ENCODE data around the gene CRIP2. TPM values are rescaled to one million over a fixed set of nuclear protein-coding genes. Genes with fewer than 3 reads are reported as not detected.

Gene CRIP2
- total and polyA plus RNA-seq, 9 of the 15 experiments (the other 6 are each of a cell fraction or from before 2014, with no cell fraction given): 0.18 to 2.0 (median 0.69) TPM; not detected in 1

GRCh38 chr14:105525326-105525725 is 50.7 kb downstream of the CRIP2 start:
- in situ Hi-C loops (cut with MboI): no loop called here
- CTCF ChIA-PET (ENCODE audit: low intra/inter-chr PET ratio): no interaction called here
- ATAC-seq (no peak), DNase-seq (ENCODE audit: extremely low read depth in 1 of 4, low spot score in 3 of 4) (no peak), FAIRE-seq (no peak)
- Histone ChIP-seq H3K4me2 (ENCODE audit: insufficient read depth, low read length) (no peak overlapping the region), H3K9me3 (replicated peaks; ENCODE audit: control insufficient read depth, insufficient read depth, low read depth, low read length) (no peaks in the 10 kb centered on the region), H3K27me3 (ENCODE audit: control insufficient read depth in 2 of 2, insufficient read depth in 2 of 2, low read length in 2 of 2) (peaks cover 0 to 17% of the 10 kb centered on the region in 2 experiments; a peak in 2 of 5 replicates), H3K27ac (ENCODE audit: extremely low read depth, low read depth, low read length) (no peak overlapping the region), H3K9ac (ENCODE audit: insufficient read depth in 1 of 2, low read depth in 2 of 2, low read length in 2 of 2) (no peak overlapping the region), H3K4me1 (replicated peaks in 1 of 2; ENCODE audit: control insufficient read depth in 2 of 2, insufficient read depth in 2 of 2, low read length in 2 of 2) (peaks cover 0 to 41% of the 10 kb centered on the region in 2 experiments; a peak in 2 of 5 replicates), H3K4me3 (no peak overlapping the region), H4K20me1 (replicated peaks; ENCODE audit: control insufficient read depth, insufficient read depth, low read length) (no peaks in the 10 kb centered on the region), H2AFZ (ENCODE audit: low read depth, low read length) (no peak overlapping the region), H3K79me2 (ENCODE audit: control insufficient read depth, insufficient read depth, low read length) (no peaks in the 10 kb centered on the region), H3K9me1 (ENCODE audit: control insufficient read depth, insufficient read depth, low read length) (no peaks in the 10 kb centered on the region), H3K36me3 (ENCODE audit: control insufficient read depth, insufficient read depth, low read length) (no peaks in the 10 kb centered on the region)
- WGBS (ENCODE audit: insufficient coverage, low coverage, missing lambda C conversion rate): 31% methylated on average over 6 of the region's 9 CpGs
- no peak for TF ChIP-seq HES1 (IDR thresholded peaks at IDR 0.05; ENCODE audit: low read depth)
- TF ChIP-seq ZKSCAN3 (CRISPR knock-in tag; IDR thresholded peaks at IDR 0.05): no peak
- no peak for TF ChIP-seq CTCF (IDR thresholded peaks at IDR 0.05 in 2 of 3, conservative IDR thresholded peaks at IDR 0.05 in 1 of 3; ENCODE audit: insufficient read depth in 2 of 3, low read depth in 1 of 3, low read length in 3 of 3)
- TF ChIP-seq ZNF444 (CRISPR knock-in tag; IDR thresholded peaks at IDR 0.05): no peak
- TF ChIP-seq HIVEP1 (CRISPR knock-in tag; IDR thresholded peaks at IDR 0.05): no peak
- no peak for TF ChIP-seq CBFA2T3 (IDR thresholded peaks at IDR 0.05)
- BruUV-seq (replicated peaks): no TSS peak
- POLR2A ChIA-PET: no interaction called here
- intact Hi-C loops (cut with micrococcal nuclease): loop anchor here (5.0 to 10.0 kb wide), 2 partner anchors 51 to 433 kb away; partner anchors contain the start of gene CRIP2
